Spleen (tissue), 11 donors: ENCODE results near the gene NDUFA3. TPM values are rescaled to one million over a fixed set of nuclear protein-coding genes. Genes with fewer than 3 reads are reported as not detected.

Experiments used
- DNase-seq: peaks from one replicate; pipeline ENCODE4 v3.0.0-alpha.2; 2020
- H3K27ac ChIP-seq, 8 donors: fragments of 200-600 bp; sonication (generic) in 7 of 8; 1 replicate in 4 of 8; 2 replicates in 4 of 8; pipeline versions ENCODE4 v1.5.0 to v1.8.0; 2016 to 2021; ENCODE audit warnings: inconsistent platforms in 4 of 8, mild to moderate bottlenecking in 4 of 8, moderate library complexity in 1 of 8
- H3K27me3 ChIP-seq, 7 donors: fragments of 200-600 bp; sonication (generic) in 6 of 7; replicated peaks in 1 of 7; 1 replicate in 4 of 7; 2 replicates in 3 of 7; pipeline versions ENCODE4 v1.5.0 to v1.8.0; 2016 to 2021; ENCODE audit warnings: inconsistent platforms in 3 of 7, mild to moderate bottlenecking in 1 of 7
- H3K36me3 ChIP-seq, 6 donors: fragments of 200-600 bp; sonication (generic) in 5 of 6; 1 replicate in 4 of 6; 2 replicates in 2 of 6; pipeline versions ENCODE4 v1.5.0 to v1.8.0; 2016 to 2021; ENCODE audit warnings: inconsistent platforms in 2 of 6
- H3K4me1 ChIP-seq, 6 donors: fragments of 200-600 bp; sonication (generic) in 5 of 6; 1 replicate in 3 of 6; 2 replicates in 3 of 6; pipeline versions ENCODE4 v1.5.0 to v1.8.0; 2016 to 2021; ENCODE audit warnings: inconsistent platforms in 3 of 6
- H3K4me3 ChIP-seq, 8 donors: fragments of 200-600 bp; sonication (generic) in 7 of 8; 1 replicate in 4 of 8; 2 replicates in 4 of 8; pipeline versions ENCODE4 v1.5.0 to v1.8.0; 2016 to 2021; ENCODE audit warnings: inconsistent platforms in 4 of 8, mild to moderate bottlenecking in 4 of 8, moderate library complexity in 2 of 8
- H3K9me3 ChIP-seq, 8 donors: fragments of 200-600 bp; sonication (generic) in 7 of 8; 1 replicate in 4 of 8; 2 replicates in 4 of 8; pipeline versions ENCODE4 v1.5.0 to v1.8.0; 2016 to 2021; ENCODE audit warnings: inconsistent platforms in 4 of 8
- POLR2A ChIP-seq, 3 donors: fragments of 450-650 bp; IDR thresholded peaks; one replicate each; pipeline ENCODE4 v1.5.1; 2017; ENCODE audit warnings: antibody characterized with exemption in 3 of 3, mild to moderate bottlenecking in 1 of 3
- POLR2AphosphoS5 ChIP-seq, 3 donors: sonication (generic); formaldehyde crosslinking; IDR thresholded peaks; one replicate each; pipeline ENCODE4 v1.5.1; 2017; ENCODE audit warnings: antibody characterized with exemption in 3 of 3
- WGBS, 5 donors: extraction: QIAGEN DNeasy Blood & Tissue Kit in 3 of 5; methylation state at CpG; one replicate each; pipeline versions ENCODE4 v1.1.5 to v1.1.7; 2013 to 2018; 5-methylcytosine and 5-hydroxymethylcytosine counted together
- intact Hi-C: fragments of 100-400 bp; cut with DNase I; formaldehyde crosslinking; loops from one replicate; pipeline ENCODE4 v1.15.0; 2023; ENCODE audit warnings: low total_unique reads
- polyA plus RNA-seq, 3 donors: library from polyadenylated mRNA; stranded (reverse); fragments of 200-250 nt; gene quantifications; one replicate each; pipeline ENCODE4 v1.2.1, GENCODE V29; 2013
- total RNA-seq, 7 donors: library from RNA; depleted of rRNA in 3 of 7; stranded (reverse); fragments of >200 nt in 3 of 7; fragmentation: NEBNext Ultra II Directional in 4 of 7; extraction: Animal tissue kit (Norgen Biotek cat#: 25700) in 4 of 7; gene quantifications; one replicate each; pipeline versions ENCODE4 v1.1.0 to v1.2.1, GENCODE V29; 2016 to 2021
- TF ChIP-seq, protein P1 (sequence below), 11 experiments: fragments of 200-600 bp in 7 of 11; fragments of 450-650 bp in 4 of 11; sonication (generic) in 4 of 11; IDR thresholded peaks in 8 of 11; conservative IDR thresholded peaks in 3 of 11; 1 replicate in 7 of 11; 2 replicates in 4 of 11; pipeline versions ENCODE4 v1.4.0 to v1.8.0; 2016 to 2021; ENCODE audit warnings: antibody characterized with exemption in 11 of 11, inconsistent platforms in 4 of 11, mild to moderate bottlenecking in 1 of 11
- donor health status: healthy with polysubstance abuse.
- donor health status: DM: no; HTN: no; CAD: no; lungs with moderate emphysema.
- donor health status: DM: no; HTN: no; CAD: no.
- donor health status: Bipolar disorder and iron deficiency.
- donor health status: healthy.
- donor health status: DM: no; HTN: no; CAD: no.
- donor health status: DM: yes; HTN: yes; CAD: no.

Gene NDUFA3
- total and polyA plus RNA-seq, 10 donors = 14.5 to 197 (median 83.8) TPM

DNA sequence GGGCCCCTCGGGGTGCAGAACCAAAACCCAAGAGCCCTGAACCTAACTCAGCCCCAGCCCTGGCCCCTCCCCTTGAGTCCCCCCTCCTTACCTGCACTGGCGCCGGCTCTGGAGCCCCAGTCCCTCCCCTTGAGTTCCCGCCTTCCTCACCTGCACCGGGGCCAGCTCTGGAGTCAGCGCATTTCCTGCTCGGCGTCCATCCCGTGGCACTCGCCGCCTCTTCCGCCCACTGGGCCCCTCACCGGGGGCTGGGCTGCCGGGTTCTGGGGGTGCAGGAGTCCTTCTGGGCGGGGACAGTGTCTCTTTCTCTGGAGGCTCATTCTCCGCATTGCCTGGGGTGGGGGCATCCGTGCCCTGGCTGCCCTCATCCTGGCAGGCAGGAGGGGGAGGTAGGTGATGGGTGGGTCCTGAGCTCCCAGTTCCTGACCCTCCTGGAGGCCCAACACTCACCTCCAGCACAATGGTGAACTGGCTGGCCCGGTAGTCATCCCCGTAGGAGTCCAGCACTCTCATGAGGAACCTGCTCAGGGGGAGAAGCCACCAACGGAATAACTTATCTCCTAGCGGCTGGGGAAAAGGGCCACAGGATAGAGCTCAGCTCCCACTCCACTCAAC is 5.3 kb downstream of the NDUFA3 start:
- WGBS, 5 donors = 85 to 89% (median 87%) methylated on average over 18 to 21 of the region's 21 CpGs
- DNase-seq = peak; percentile 69

DNA sequence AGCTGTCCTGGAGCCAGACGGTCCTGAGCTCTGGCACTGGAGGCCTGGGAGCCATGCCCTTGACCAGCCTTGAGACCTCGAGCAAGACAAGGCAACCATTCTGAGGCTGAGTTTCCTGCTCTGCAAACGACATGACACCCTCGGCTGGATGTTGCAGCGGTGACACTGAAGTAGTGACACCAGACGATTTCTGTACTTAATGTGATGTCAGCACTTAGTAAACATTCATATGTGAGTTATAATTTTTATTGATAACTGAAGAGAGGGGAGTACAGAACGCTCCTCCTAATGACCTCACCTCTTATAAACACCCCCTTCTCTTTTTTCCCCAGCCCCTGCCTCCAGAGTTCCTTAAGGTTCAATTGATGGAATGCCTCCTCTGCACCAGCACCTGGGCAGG is 5.8 kb downstream of the NDUFA3 start:
- intact Hi-C loops = no loop called here
- TF ChIP-seq POLR2AphosphoS5 (IDR thresholded peaks at IDR 0.05) (no peak), POLR2A (IDR thresholded peaks at IDR 0.05) (no peak)
- TF ChIP-seq, protein P1, sequence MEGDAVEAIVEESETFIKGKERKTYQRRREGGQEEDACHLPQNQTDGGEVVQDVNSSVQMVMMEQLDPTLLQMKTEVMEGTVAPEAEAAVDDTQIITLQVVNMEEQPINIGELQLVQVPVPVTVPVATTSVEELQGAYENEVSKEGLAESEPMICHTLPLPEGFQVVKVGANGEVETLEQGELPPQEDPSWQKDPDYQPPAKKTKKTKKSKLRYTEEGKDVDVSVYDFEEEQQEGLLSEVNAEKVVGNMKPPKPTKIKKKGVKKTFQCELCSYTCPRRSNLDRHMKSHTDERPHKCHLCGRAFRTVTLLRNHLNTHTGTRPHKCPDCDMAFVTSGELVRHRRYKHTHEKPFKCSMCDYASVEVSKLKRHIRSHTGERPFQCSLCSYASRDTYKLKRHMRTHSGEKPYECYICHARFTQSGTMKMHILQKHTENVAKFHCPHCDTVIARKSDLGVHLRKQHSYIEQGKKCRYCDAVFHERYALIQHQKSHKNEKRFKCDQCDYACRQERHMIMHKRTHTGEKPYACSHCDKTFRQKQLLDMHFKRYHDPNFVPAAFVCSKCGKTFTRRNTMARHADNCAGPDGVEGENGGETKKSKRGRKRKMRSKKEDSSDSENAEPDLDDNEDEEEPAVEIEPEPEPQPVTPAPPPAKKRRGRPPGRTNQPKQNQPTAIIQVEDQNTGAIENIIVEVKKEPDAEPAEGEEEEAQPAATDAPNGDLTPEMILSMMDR (IDR thresholded peaks at IDR 0.05 in 8 of 11, conservative IDR thresholded peaks at IDR 0.05 in 3 of 11) = no peak

More for the DNA sequence above, 5.3 kb downstream of the NDUFA3 start:
- no peak overlapping the region for H3K4me3 ChIP-seq
- TF ChIP-seq, protein P1 (IDR thresholded peaks at IDR 0.05 in 8 of 11, conservative IDR thresholded peaks at IDR 0.05 in 3 of 11) = no peak
- peak in 1 of 3 donors; percentile 50 for TF ChIP-seq POLR2AphosphoS5 (IDR thresholded peaks at IDR 0.05)
- TF ChIP-seq POLR2A (IDR thresholded peaks at IDR 0.05) = no peak
- no peaks in the 10 kb centered on the region for H3K9me3 ChIP-seq
- peaks cover 0 to 88% (median 60%) of the 10 kb centered on the region in 6 donors for H3K36me3 ChIP-seq
- peaks cover 7 to 35% (median 14%) of the 10 kb centered on the region in 6 donors for H3K4me1 ChIP-seq
- intact Hi-C loops = no loop called here
- H3K27me3 ChIP-seq = no peaks in the 10 kb centered on the region
- no peak overlapping the region for H3K27ac ChIP-seq

DNA sequence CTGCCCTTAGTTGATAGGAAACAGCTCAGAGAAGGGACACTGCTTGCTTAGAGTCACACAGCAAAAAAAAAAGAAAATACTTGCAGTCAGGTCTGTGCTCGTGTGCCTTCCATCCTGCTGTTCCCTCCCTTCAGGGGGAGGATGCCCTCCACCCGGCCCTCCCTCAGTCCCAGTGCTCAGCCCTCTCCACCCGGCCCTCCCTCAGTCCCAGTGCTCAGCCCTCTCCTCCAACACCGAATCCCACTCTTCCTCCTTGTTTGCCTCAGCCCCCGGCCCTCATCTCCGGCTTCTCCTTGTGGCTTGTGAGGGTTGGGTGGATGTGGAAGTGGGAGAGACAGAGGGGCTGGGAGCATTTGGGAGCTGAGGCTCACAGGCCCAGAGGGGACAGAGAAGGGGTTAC is 7.0 kb downstream of the NDUFA3 start:
- no peak for DNase-seq
- Histone ChIP-seq H3K27ac (no peak overlapping the region), H3K36me3 (peaks cover 0 to 92% (median 60%) of the 10 kb centered on the region in 6 donors), H3K27me3 (no peaks in the 10 kb centered on the region), H3K4me1 (peaks cover 6 to 35% (median 14%) of the 10 kb centered on the region in 6 donors), H3K4me3 (no peak overlapping the region), H3K9me3 (no peaks in the 10 kb centered on the region)
- no peak for TF ChIP-seq POLR2A (IDR thresholded peaks at IDR 0.05)
- no peak for TF ChIP-seq POLR2AphosphoS5 (IDR thresholded peaks at IDR 0.05)
- TF ChIP-seq, protein P1 (IDR thresholded peaks at IDR 0.05 in 8 of 11, conservative IDR thresholded peaks at IDR 0.05 in 3 of 11) = no peak
- 84 to 90% (median 87%) methylated on average over 5 to 6 of the region's 6 CpGs for WGBS, 5 donors
- intact Hi-C loops = no loop called here

More for the DNA sequence above, 5.8 kb downstream of the NDUFA3 start:
- H3K27me3 ChIP-seq = no peaks in the 10 kb centered on the region
- H3K36me3 ChIP-seq = peaks cover 0 to 94% (median 60%) of the 10 kb centered on the region in 6 donors
- DNase-seq = no peak
- no peaks in the 10 kb centered on the region for H3K9me3 ChIP-seq
- 79 to 88% (median 81%) methylated on average over 5 to 7 of the region's 7 CpGs for WGBS, 5 donors
- no peak overlapping the region for H3K4me3 ChIP-seq
- H3K4me1 ChIP-seq = peaks cover 4 to 35% (median 12%) of the 10 kb centered on the region in 6 donors
- no peak overlapping the region for H3K27ac ChIP-seq

DNA sequence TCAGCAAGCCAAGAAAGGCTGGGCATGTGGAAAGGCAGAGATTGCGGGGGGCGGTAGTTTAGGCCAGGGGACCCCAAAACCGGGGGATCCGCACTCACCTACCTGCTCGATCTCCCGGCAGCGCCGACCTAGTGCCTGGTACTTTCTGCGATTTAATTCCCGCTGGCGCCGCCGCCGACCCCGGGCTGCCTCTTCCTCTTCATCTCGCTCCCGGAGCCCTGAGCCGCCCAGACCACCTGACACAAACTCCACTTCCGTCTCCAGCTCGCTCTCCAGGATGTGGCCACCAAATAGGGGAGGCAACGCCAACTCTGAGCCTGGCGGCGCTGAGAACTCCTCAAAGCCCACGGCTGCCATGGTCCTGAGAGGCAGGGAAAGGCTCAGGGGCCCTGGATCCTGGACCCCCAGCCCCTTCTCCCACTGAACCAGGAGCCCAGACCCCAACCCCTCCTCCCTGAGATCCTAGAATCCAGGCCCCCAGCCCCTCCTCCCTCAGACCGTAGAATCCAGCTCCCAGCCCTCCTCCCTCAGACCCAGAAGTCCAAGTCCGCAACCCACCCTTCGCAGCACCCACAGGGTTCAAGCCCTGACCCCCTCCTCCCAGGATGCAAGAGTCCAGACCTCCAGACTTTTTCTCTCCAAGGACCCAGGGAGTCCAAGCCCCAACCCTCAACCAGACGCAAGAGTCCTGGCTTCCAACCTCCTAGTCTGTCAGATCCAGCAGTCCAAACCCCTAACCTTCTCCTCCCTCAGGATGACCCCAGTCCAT is 11.9 kb downstream of the NDUFA3 start:
- Histone ChIP-seq H3K27ac (peak overlapping the region; percentile 82 to 95 (median 92)), H3K9me3 (no peaks in the 10 kb centered on the region), H3K27me3 (no peaks in the 10 kb centered on the region), H3K4me3 (peak overlapping the region; percentile 85 to 98 (median 92)), H3K4me1 (peaks cover 17 to 48% (median 33%) of the 10 kb centered on the region in 6 donors), H3K36me3 (peaks cover 4 to 60% (median 31%) of the 10 kb centered on the region in 6 donors)
- DNase-seq = peak; percentile 90
- 2 to 7% (median 6%) methylated on average over 26 to 28 of the region's 28 CpGs for WGBS, 5 donors
- intact Hi-C loops = no loop called here
- TF ChIP-seq POLR2AphosphoS5 (IDR thresholded peaks at IDR 0.05) (peak; percentile 72 to 81 (median 77)), POLR2A (IDR thresholded peaks at IDR 0.05) (no peak)
